OCI-LY7 (cell line): ENCODE measurements around the gene BAHCC1. TPM values are rescaled to one million over a fixed set of nuclear protein-coding genes. Genes with fewer than 3 reads are reported as not detected.
"Not testable (repeated sequence)": the region's sequence is repeated elsewhere in the genome, so short reads cannot be mapped to it uniquely, and the experiment has no call there.

Experiments used
- BruUV-seq: library from RNA; stranded (reverse); fragments of 400-500 nt; replicated peaks from 2 replicates; lab custom pipeline; 2021; lab: Mats Ljungman, UMichigan
- CTCF ChIA-PET: fragments of 300-600 bp; sonication (Branson Sonifier 250); formaldehyde crosslinking; loops from one replicate; lab custom pipeline; 2022; ENCODE audit warnings: antibody characterized with exemption; ENCODE audit not compliant: unreplicated experiment; lab: Charles Lee
- POLR2A ChIA-PET: fragments of 300-600 bp; sonication (Branson Sonifier 250); formaldehyde crosslinking; loops from one replicate; lab custom pipeline; 2022; ENCODE audit warnings: antibody characterized with exemption; lab: Charles Lee
- DNase-seq: peaks from one replicate; pipeline ENCODE4 v3.0.0-alpha.2; 2015; ENCODE audit warnings: low spot score
- H2AFZ ChIP-seq: fragments of 200-600 bp; sonication (generic), shearing (Covaris generic); 2 replicates; pipeline ENCODE4 v1.6.1; 2014; ENCODE audit warnings: mild to moderate bottlenecking, antibody characterized with exemption, low read length, moderate library complexity
- H3K27ac ChIP-seq: fragments of 200-600 bp; sonication (generic); 2 replicates; pipeline ENCODE4 v1.5.1; 2014; ENCODE audit warnings: mixed run types, low read depth, mild to moderate bottlenecking, moderate library complexity, low read length, inconsistent platforms; ENCODE audit not compliant: poor library complexity, severe bottlenecking
- H3K36me3 ChIP-seq: fragments of 200-600 bp; sonication (generic); 2 replicates; pipeline ENCODE4 v1.6.1; 2014; ENCODE audit warnings: mild to moderate bottlenecking, antibody characterized with exemption, low read length, moderate library complexity, mixed read lengths; ENCODE audit not compliant: insufficient read depth
- H3K4me1 ChIP-seq: fragments of 200-600 bp; sonication (generic); 2 replicates; pipeline ENCODE4 v1.5.1; 2014; ENCODE audit warnings: mild to moderate bottlenecking, low read length; ENCODE audit not compliant: insufficient read depth, poor library complexity, severe bottlenecking
- H3K4me2 ChIP-seq: fragments of 200-600 bp; sonication (generic); 2 replicates; pipeline ENCODE4 v1.6.1; 2014; ENCODE audit warnings: mild to moderate bottlenecking, low read length
- H3K4me3 ChIP-seq: fragments of 200-600 bp; sonication (generic); 2 replicates; pipeline ENCODE4 v1.5.1; 2014; ENCODE audit warnings: mild to moderate bottlenecking, low read depth, low read length; ENCODE audit not compliant: poor library complexity, severe bottlenecking
- H3K79me2 ChIP-seq: fragments of 200-600 bp; sonication (generic); 2 replicates; pipeline ENCODE4 v1.6.1; 2016; ENCODE audit warnings: low read depth, mild to moderate bottlenecking, low read length, moderate library complexity, mixed read lengths; ENCODE audit not compliant: insufficient read depth
- H3K9me2 ChIP-seq: fragments of 200-600 bp; sonication (generic); 2 replicates; pipeline ENCODE4 v1.6.1; 2016; ENCODE audit warnings: mild to moderate bottlenecking, low read length, mixed read lengths; ENCODE audit not compliant: insufficient read depth
- H3K9me3 ChIP-seq: fragments of 200-600 bp; sonication (generic); 2 replicates; pipeline ENCODE4 v1.6.1; 2014; ENCODE audit warnings: mild to moderate bottlenecking, mixed run types, low read length, mixed read lengths
- H4K20me1 ChIP-seq: fragments of 200-600 bp; sonication (generic); 2 replicates; pipeline ENCODE4 v1.6.1; 2014; ENCODE audit warnings: mild to moderate bottlenecking, antibody characterized with exemption, low read length, moderate library complexity, mixed read lengths; ENCODE audit not compliant: insufficient read depth
- CTCF ChIP-seq: fragments of 200-600 bp; sonication (generic); conservative IDR thresholded peaks from 2 replicates; pipeline ENCODE4 v1.5.1; 2014; ENCODE audit warnings: mild to moderate bottlenecking, antibody characterized with exemption, low read length, moderate library complexity, mixed read lengths
- EZH2phosphoT487 ChIP-seq: fragments of 200-600 bp; sonication (generic); IDR thresholded peaks from 2 replicates; pipeline ENCODE4 v1.6.1; 2018; ENCODE audit warnings: low read depth, borderline replicate concordance, mild to moderate bottlenecking, mixed run types, antibody characterized with exemption, low read length, moderate library complexity, mixed read lengths
- intact Hi-C: fragments of 100-400 bp; cut with micrococcal nuclease; formaldehyde crosslinking; loops from one replicate; pipeline ENCODE4 v1.10.0; 2022; ENCODE audit not compliant: unreplicated experiment
- total RNA-seq, 2 experiments: library from RNA; depleted of rRNA in 1 of 2; stranded (reverse); fragments of >200 nt in 1 of 2; shearing (Covaris generic) in 1 of 2; gene quantifications; 2 replicates each; pipeline ENCODE4 v1.2.3, GENCODE V29; 2014 to 2022

The BAHCC1 gene
- total RNA-seq, 2 experiments from 2014 or later: 5.2 to 5.5 TPM

DNA sequence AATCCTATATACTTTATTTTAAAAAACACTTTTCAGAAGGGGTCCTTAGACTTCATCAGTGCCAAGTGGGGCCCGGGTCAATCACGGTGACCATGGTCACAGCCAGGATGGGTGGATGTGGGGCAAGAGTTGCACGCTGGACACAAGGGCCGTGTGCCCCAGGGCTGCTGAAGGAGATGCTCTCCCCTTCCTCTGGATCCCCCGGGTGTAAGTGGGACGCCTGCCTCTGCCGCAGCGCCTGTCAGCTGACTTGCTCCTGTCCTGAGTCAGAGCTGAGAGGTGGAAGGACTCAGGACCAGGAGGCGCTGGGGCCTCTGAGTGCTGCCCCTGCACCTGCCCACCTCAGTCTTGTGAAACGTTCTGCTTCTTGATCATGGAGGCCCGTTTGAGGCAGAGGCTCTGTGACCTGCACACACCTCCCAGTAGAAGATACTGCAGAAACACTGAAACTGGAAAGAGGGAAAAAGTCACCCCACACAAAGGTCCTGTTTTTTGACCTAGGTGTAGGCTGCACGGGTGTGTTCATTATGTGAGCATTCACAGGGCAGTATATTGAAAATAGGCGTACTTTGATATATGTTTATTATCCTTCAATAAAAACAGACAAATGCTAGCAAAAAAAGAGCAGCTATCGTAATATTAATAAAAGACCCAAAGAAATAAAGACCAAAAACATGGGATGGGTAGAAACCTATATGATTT, 40.9 kb upstream of the BAHCC1 start:
- intact Hi-C loops: no loop called here

DNA sequence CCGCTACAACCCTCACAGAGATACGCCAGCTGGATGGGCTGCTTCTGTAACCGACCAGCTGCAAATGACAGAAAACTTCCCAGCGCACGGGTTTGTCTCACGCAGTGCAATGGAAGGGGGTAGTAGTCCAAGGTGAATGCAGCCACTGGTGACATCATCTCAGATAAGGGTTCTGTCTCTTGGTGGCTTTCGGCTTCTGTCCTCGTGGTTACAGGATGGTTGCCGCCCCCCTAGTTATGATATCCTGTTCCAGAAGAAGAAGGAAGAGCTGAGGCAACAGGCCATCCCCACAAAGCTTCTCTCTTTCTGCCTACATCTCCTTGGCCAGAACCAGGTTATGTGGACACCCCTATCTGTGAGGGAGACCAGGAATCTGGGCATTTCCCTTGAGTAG, 40.3 kb upstream of the BAHCC1 start:
- no peaks in the 10 kb centered on the region for H3K79me2 ChIP-seq
- intact Hi-C loops: no loop called here
- H2AFZ ChIP-seq: no peak overlapping the region
- no peak for DNase-seq
- ChIA-PET POLR2A (no interaction called here), CTCF (no interaction called here)
- BruUV-seq: no TSS peak
- H3K4me3 ChIP-seq: no peak overlapping the region
- H4K20me1 ChIP-seq: no peaks in the 10 kb centered on the region
- no peaks in the 10 kb centered on the region for H3K36me3 ChIP-seq
- H3K4me2 ChIP-seq: no peak overlapping the region
- H3K9me2 ChIP-seq: no peaks in the 10 kb centered on the region
- H3K27ac ChIP-seq: no peak overlapping the region
- H3K4me1 ChIP-seq: no peaks in the 10 kb centered on the region
- TF ChIP-seq CTCF: no peak
- TF ChIP-seq EZH2phosphoT487: no peak
- H3K9me3 ChIP-seq: no peaks in the 10 kb centered on the region

More for the DNA sequence above, 40.9 kb upstream of the BAHCC1 start:
- Histone ChIP-seq H3K4me1 (no peaks in the 10 kb centered on the region), H3K79me2 (no peaks in the 10 kb centered on the region), H4K20me1 (no peaks in the 10 kb centered on the region), H3K4me3 (no peak overlapping the region), H2AFZ (no peak overlapping the region), H3K4me2 (no peak overlapping the region), H3K9me2 (no peaks in the 10 kb centered on the region), H3K9me3 (no peaks in the 10 kb centered on the region), H3K27ac (no peak overlapping the region), H3K36me3 (no peaks in the 10 kb centered on the region)
- ChIA-PET CTCF (no interaction called here), POLR2A (no interaction called here)
- no TSS peak for BruUV-seq
- TF ChIP-seq CTCF (no peak), EZH2phosphoT487 (no peak)
- DNase-seq: no peak

DNA sequence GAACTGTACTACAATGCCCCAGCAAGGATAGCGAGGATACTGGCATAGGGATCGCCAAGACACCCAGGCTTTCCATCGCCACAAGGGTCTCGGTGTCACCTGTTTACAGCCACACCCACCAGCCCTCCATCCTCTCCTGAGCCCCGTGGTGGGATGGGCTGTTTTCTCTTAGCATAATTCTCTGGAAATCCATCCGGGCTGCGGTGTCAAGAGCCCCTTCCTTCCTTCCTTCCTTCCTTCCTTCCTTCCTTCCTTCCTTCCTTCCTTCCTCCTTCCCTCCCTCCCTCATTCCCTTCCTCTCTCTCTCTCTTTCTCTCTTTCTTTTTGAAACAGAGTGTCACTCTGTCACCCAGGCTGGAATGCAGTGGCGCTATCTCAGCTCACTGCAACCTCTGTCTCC, 36.0 kb upstream of the BAHCC1 start:
- H3K4me2 ChIP-seq: no peak overlapping the region
- ChIA-PET POLR2A (no interaction called here), CTCF (no interaction called here)
- no peak for DNase-seq
- H3K36me3 ChIP-seq: no peaks in the 10 kb centered on the region
- no TSS peak for BruUV-seq
- no peaks in the 10 kb centered on the region for H3K79me2 ChIP-seq
- no peaks in the 10 kb centered on the region for H3K9me3 ChIP-seq
- no peaks in the 10 kb centered on the region for H3K9me2 ChIP-seq
- no peaks in the 10 kb centered on the region for H3K4me1 ChIP-seq
- no peak overlapping the region for H3K27ac ChIP-seq
- intact Hi-C loops: no loop called here
- no peak overlapping the region for H3K4me3 ChIP-seq
- TF ChIP-seq EZH2phosphoT487: no peak
- no peak for TF ChIP-seq CTCF
- H2AFZ ChIP-seq: no peak overlapping the region
- H4K20me1 ChIP-seq: no peaks in the 10 kb centered on the region

DNA sequence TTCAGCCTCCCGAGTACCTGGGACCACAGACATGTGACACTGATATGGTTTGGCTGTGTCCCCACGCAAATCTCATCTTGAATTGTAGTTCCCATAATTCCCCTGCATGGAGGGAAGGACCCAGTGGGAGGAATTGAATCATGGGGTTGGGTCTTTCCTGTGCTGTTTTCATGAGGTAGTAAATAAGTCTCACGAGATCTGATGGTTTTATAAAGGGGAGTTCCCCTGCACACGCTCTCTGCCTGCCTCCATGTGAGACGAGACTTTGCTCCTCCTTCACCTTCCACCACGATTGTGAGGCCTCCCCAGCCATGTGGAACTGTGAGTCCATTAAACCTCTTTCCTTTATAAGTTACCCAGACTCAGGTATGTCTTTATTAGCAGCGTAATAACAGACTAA, 33.3 kb upstream of the BAHCC1 start:
- H3K79me2 ChIP-seq, H3K27ac ChIP-seq, POLR2A ChIA-PET, H2AFZ ChIP-seq, H4K20me1 ChIP-seq, H3K9me2 ChIP-seq, DNase-seq, BruUV-seq, H3K4me2 ChIP-seq, H3K4me1 ChIP-seq, H3K4me3 ChIP-seq, intact Hi-C loops, H3K9me3 ChIP-seq, CTCF ChIA-PET, H3K36me3 ChIP-seq: not testable (repeated sequence)
